Transverse colon (tissue), 4 donors: ENCODE data around the gene TEDC1. TPM values are rescaled to one million over a fixed set of nuclear protein-coding genes. Genes with fewer than 3 reads are reported as not detected.

Source experiments
- DNase-seq: peaks from one replicate; pipeline ENCODE4 v3.0.0-alpha.2; 2019
- H3K27ac ChIP-seq, 4 donors: fragments of 200-600 bp; sonication (generic); 2 replicates each; pipeline ENCODE4 v1.5.1; 2016 to 2018; ENCODE audit warnings: inconsistent platforms in 4 of 4
- H3K27me3 ChIP-seq: fragments of 200-600 bp; sonication (generic); 2 replicates; pipeline ENCODE4 v1.5.1; 2017; ENCODE audit warnings: inconsistent platforms
- H3K36me3 ChIP-seq, 4 donors: fragments of 200-600 bp; sonication (generic); 2 replicates each; pipeline ENCODE4 v1.5.1; 2017 to 2019; ENCODE audit warnings: inconsistent platforms in 4 of 4
- H3K4me1 ChIP-seq, 4 donors: fragments of 200-600 bp; sonication (generic); 2 replicates each; pipeline ENCODE4 v1.5.1; 2017 to 2020; ENCODE audit warnings: inconsistent platforms in 4 of 4
- H3K4me3 ChIP-seq, 4 donors: fragments of 200-600 bp; sonication (generic); 1 replicate in 1 of 4; 2 replicates in 3 of 4; pipeline versions ENCODE4 v1.5.1 to v1.6.1; 2017 to 2019; ENCODE audit warnings: inconsistent platforms in 4 of 4
- H3K9me3 ChIP-seq, 2 donors: fragments of 200-600 bp; sonication (generic); 2 replicates each; pipeline ENCODE4 v1.5.1; 2017 to 2019; ENCODE audit warnings: inconsistent platforms in 2 of 2
- CTCF ChIP-seq, 5 experiments: fragments of 200-600 bp in 3 of 5; fragments of 450-650 bp in 2 of 5; sonication (generic) in 3 of 5; IDR thresholded peaks; 1 replicate in 2 of 5; 2 replicates in 3 of 5; pipeline ENCODE4 v1.5.1; 2016 to 2017; ENCODE audit warnings: antibody characterized with exemption in 5 of 5, inconsistent platforms in 3 of 5, mild to moderate bottlenecking in 2 of 5, moderate library complexity in 1 of 5
- EP300 ChIP-seq: sonication (generic); formaldehyde crosslinking; IDR thresholded peaks from one replicate; pipeline ENCODE4 v1.6.1; 2017; ENCODE audit warnings: antibody characterized with exemption, low read depth
- POLR2A ChIP-seq: fragments of 450-650 bp; IDR thresholded peaks from one replicate; pipeline ENCODE4 v1.6.1; 2016; ENCODE audit warnings: antibody characterized with exemption, mild to moderate bottlenecking, moderate library complexity
- POLR2AphosphoS5 ChIP-seq, 3 donors: sonication (generic); formaldehyde crosslinking; IDR thresholded peaks; one replicate each; pipeline ENCODE4 v1.6.1; 2016; ENCODE audit warnings: antibody characterized with exemption in 3 of 3
- WGBS, 2 donors: methylation state at CpG; one replicate each; pipeline ENCODE4 v1.1.5; 2018; ENCODE audit warnings: low coverage in 1 of 2; 5-methylcytosine and 5-hydroxymethylcytosine counted together
- in situ Hi-C, 4 donors: fragments of 200-750 bp; cut with MboI; loops; one replicate each; pipeline versions ENCODE4 v1.15.0 to v1.15.1; 2017; ENCODE audit warnings: low sequenced_read_pairs in 3 of 4, low pct_ligation_motif_present in 1 of 4, low pct_unique_long_range_greater_than_20kb in 1 of 4
- intact Hi-C: fragments of 100-400 bp; cut with DNase I; formaldehyde crosslinking; loops from one replicate; pipeline ENCODE4 v1.15.1; 2023; ENCODE audit warnings: low total_unique reads
- total RNA-seq, 4 donors: library from RNA; depleted of rRNA; stranded (reverse); fragments of >200 nt; gene quantifications; one replicate each; pipeline ENCODE4 v1.1.0, GENCODE V29; 2016

TEDC1 gene
- total RNA-seq, 4 donors from 2014 or later = 10.8 to 52.9 (median 29.5) TPM

DNA sequence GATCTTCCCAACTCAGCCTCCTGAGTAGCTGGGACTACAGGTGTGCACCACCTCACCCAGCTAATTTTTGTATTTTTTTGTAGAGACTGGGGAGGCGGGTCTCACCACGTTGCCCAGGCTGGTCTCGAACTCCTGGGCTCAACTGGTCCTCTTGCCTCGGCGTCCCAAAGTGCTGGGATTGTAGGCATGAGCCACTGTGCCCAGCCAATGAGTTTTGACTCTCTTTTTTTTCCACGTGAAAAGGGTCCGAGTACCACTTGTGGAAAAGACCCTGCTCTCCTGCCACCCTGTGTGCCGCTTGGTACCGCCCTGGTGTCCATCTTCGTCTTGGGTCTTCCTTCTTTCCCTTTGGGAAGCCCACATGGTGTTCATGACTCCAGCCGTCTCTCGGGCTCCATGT lies 17.6 kb downstream of the TEDC1 start:
- TF ChIP-seq POLR2A (no peak), EP300 (no peak), POLR2AphosphoS5 (IDR thresholded peaks at IDR 0.05) (no peak), CTCF (IDR thresholded peaks at IDR 0.05) (no peak)
- in situ Hi-C loops = no loop called here
- intact Hi-C loops = no loop called here
- Histone ChIP-seq H3K4me3 (no peak overlapping the region), H3K4me1 (no peaks in the 10 kb centered on the region), H3K27ac (no peak overlapping the region), H3K9me3 (no peaks in the 10 kb centered on the region), H3K27me3 (peaks cover 56% of the 10 kb centered on the region), H3K36me3 (no peaks in the 10 kb centered on the region)
- 83 to 92% methylated on average over 1 to 12 of the region's 12 CpGs for WGBS, 2 donors
- DNase-seq = no peak

GRCh38 chr14:105517096-105517495 lies 26.1 kb downstream of the TEDC1 start:
- Histone ChIP-seq H3K27me3 (peaks cover 40% of the 10 kb centered on the region), H3K4me3 (no peak overlapping the region), H3K36me3 (no peaks in the 10 kb centered on the region), H3K4me1 (no peaks in the 10 kb centered on the region), H3K9me3 (no peaks in the 10 kb centered on the region), H3K27ac (no peak overlapping the region)
- in situ Hi-C loops = loop anchor here in 2 of 4 donors (10.0 kb wide), 1 partner anchor 142 kb away; no protein-coding TSS in a partner anchor
- intact Hi-C loops = no loop called here
- DNase-seq = no peak
- TF ChIP-seq POLR2A (no peak), POLR2AphosphoS5 (IDR thresholded peaks at IDR 0.05) (no peak), CTCF (IDR thresholded peaks at IDR 0.05) (no peak), EP300 (no peak)
- 57 to 71% methylated on average over 1 to 5 of the region's 5 CpGs for WGBS, 2 donors

DNA sequence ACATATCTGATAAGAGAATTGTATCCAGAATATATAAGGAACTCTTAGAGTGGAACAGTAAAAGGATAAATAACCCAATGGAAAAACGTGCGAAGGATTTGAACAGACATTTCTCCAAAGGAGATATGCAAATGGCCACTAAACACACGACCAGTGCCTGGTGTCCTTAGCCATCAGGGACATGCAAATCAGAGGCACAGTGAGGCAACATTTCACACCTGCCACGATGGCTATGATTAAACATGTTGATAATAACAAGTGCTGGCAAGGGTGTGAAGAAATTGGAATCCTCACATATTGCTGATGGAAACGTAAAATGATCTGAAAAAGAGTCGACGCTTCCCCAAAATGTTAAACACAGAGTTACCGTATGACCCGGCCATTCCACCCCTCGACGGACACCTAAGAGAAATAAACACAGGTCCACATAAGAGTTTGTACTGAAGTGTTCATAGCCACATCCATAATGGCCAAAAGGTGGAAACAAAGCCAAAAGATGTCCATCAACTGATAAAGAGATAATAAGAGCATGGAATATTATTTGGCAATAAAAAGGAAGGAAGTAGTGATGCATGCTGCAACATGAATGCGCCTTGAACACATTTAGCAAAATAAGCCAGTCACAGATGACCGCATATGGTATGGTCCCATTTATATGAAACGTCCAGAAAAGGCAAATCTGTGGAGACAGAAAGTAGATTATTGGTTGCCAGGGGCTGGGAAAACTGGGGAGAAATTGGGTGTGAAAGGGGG lies 29.1 kb downstream of the TEDC1 start:
- no peak for DNase-seq
- in situ Hi-C loops = loop anchor here in 2 of 4 donors (10.0 kb wide), 1 partner anchor 145 kb away; no protein-coding TSS in a partner anchor
- Histone ChIP-seq H3K27me3 (peaks cover 40% of the 10 kb centered on the region), H3K4me3 (no peak overlapping the region), H3K36me3 (no peaks in the 10 kb centered on the region), H3K4me1 (no peaks in the 10 kb centered on the region), H3K9me3 (no peaks in the 10 kb centered on the region), H3K27ac (no peak overlapping the region)
- intact Hi-C loops = loop anchor here (10.0 kb wide), 1 partner anchor 145 kb away; no protein-coding TSS in a partner anchor
- TF ChIP-seq POLR2AphosphoS5 (IDR thresholded peaks at IDR 0.05) (no peak), EP300 (no peak), CTCF (IDR thresholded peaks at IDR 0.05) (no peak), POLR2A (no peak)
- WGBS, 2 donors = 67 to 68% methylated on average over 14 of the region's 14 CpGs

DNA sequence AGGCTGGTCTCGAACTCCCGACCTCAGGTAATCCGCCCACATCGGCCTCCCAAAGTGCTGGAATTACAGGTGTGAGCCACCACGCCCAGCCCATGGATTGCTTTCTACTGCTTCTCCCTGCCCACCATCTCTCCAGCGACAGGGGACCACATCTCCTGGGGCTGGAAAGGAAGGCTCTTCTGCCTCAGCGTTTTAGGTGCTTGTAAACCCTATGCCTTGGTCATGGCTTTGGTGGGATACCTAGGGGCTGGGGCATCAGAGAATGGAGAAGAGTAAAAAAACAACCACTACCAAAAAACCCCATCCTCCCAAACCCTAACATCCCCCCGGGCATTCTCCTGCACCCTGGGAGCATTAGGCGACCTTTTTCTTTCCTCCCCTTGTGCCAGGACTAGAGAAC lies 34.3 kb downstream of the TEDC1 start:
- no peak for DNase-seq
- H3K27ac ChIP-seq = peak overlapping the region in 1 of 4 donors; percentile 33
- TF ChIP-seq EP300 = no peak
- no peak for TF ChIP-seq POLR2AphosphoS5 (IDR thresholded peaks at IDR 0.05)
- no peak for TF ChIP-seq POLR2A
- no peak for TF ChIP-seq CTCF (IDR thresholded peaks at IDR 0.05)
- peaks cover 67% of the 10 kb centered on the region for H3K27me3 ChIP-seq
- intact Hi-C loops = loop anchor here (5.0 to 10.0 kb wide), 3 partner anchors 43 to 151 kb away; no protein-coding TSS in a partner anchor
- no peaks in the 10 kb centered on the region for H3K36me3 ChIP-seq
- H3K4me3 ChIP-seq = no peak overlapping the region
- in situ Hi-C loops = no loop called here
- H3K9me3 ChIP-seq = no peaks in the 10 kb centered on the region
- peaks cover 13 to 39% (median 34%) of the 10 kb centered on the region in 4 donors for H3K4me1 ChIP-seq
- 83 to 86% methylated on average over 4 to 9 of the region's 9 CpGs for WGBS, 2 donors
